ENCODE results near the gene MCCC1.

DNA sequence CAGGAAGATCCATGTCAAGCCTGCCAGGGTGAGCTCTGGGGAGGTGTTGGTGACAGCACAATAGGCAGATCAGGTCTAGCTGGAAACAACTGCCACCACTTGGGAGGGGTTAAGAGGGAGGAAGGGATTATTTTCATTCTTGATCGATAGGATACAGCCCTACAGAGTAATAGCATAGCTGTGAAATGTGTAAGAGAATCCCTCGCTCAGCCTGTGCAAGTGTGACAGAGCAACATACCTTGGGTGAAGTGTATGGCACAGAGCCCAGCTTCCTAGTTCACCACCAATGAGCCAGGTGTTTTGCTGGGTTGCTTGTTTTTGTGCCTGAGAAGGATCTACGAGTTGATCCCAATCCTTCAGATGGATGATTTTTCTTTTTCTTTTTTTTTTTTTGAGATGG is 109.7 kb downstream of the MCCC1 start:
- no peak for TF ChIP-seq POLR2A (IDR thresholded peaks at IDR 0.05)
- TF ChIP-seq, protein P1, sequence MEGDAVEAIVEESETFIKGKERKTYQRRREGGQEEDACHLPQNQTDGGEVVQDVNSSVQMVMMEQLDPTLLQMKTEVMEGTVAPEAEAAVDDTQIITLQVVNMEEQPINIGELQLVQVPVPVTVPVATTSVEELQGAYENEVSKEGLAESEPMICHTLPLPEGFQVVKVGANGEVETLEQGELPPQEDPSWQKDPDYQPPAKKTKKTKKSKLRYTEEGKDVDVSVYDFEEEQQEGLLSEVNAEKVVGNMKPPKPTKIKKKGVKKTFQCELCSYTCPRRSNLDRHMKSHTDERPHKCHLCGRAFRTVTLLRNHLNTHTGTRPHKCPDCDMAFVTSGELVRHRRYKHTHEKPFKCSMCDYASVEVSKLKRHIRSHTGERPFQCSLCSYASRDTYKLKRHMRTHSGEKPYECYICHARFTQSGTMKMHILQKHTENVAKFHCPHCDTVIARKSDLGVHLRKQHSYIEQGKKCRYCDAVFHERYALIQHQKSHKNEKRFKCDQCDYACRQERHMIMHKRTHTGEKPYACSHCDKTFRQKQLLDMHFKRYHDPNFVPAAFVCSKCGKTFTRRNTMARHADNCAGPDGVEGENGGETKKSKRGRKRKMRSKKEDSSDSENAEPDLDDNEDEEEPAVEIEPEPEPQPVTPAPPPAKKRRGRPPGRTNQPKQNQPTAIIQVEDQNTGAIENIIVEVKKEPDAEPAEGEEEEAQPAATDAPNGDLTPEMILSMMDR (IDR thresholded peaks at IDR 0.05 in 4 of 5, conservative IDR thresholded peaks at IDR 0.05 in 1 of 5): no peak

Data from gastrocnemius medialis (tissue), 4 donors.